GM12878 (cell line): Measurements from ENCODE around the gene SHQ1. TPM values are rescaled to one million over a fixed set of nuclear protein-coding genes. Genes with fewer than 3 reads are reported as not detected.

Experiments
- ATAC-seq: fragments of 200-7000 bp; cut with Tn5 transposase; 3 replicates; pipeline ENCODE4 v1.9.1; 2020; ENCODE audit warnings: mild to moderate bottlenecking, moderate library complexity
- BruUV-seq: library from RNA; stranded (reverse); fragments of 400-500 nt; replicated peaks from 2 replicates; lab custom pipeline; 2021; lab: Mats Ljungman, UMichigan
- CTCF ChIA-PET: fragments of 300-600 bp; sonication (Branson Sonifier 250); formaldehyde crosslinking; extraction: SDS; loops from one replicate; lab custom pipeline; 2021; ENCODE audit warnings: inconsistent platforms; lab: Yijun Ruan, JAX
- POLR2A ChIA-PET: fragments of 350-600 bp; formaldehyde crosslinking; extraction: SDS; loops from one replicate; lab custom pipeline; 2021; ENCODE audit warnings: inconsistent platforms; lab: Charles Lee
- RAD21 ChIA-PET: fragments of 300-600 bp; sonication (Branson Sonifier 250); formaldehyde crosslinking; loops from one replicate; lab custom pipeline; 2023; ENCODE audit warnings: antibody characterized with exemption; ENCODE audit not compliant: unreplicated experiment; lab: Charles Lee
- SMC1A ChIA-PET: fragments of 300-600 bp; sonication (Branson Sonifier 250); formaldehyde crosslinking; loops from one replicate; lab custom pipeline; 2023; ENCODE audit not compliant: unreplicated experiment, uncharacterized antibody; lab: Charles Lee
- DNase-seq: peaks from one replicate; pipeline ENCODE4 v3.0.0-alpha.2; 2011; ENCODE audit warnings: low read depth, low spot score
- FAIRE-seq: peaks from 3 replicates; lab custom pipeline; 2011; peaks lifted over from hg19 to GRCh38; lab: Jason Lieb, UNC
- H2AFZ ChIP-seq: 2 replicates; pipeline ENCODE4 v1.6.0; 2011; ENCODE audit warnings: low read depth, low read length, control low read depth; ENCODE audit not compliant: control insufficient read depth
- H3K27ac ChIP-seq: 2 replicates; pipeline ENCODE4 v1.5.1; 2011; ENCODE audit warnings: control low read depth; ENCODE audit not compliant: control insufficient read depth, insufficient read depth
- H3K27me3 ChIP-seq, 2 experiments: replicated peaks in 1 of 2; 2 replicates each; pipeline versions ENCODE4 v1.6.0 to v1.6.1; 2011; ENCODE audit warnings: low read length in 1 of 2; ENCODE audit not compliant: control insufficient read depth in 2 of 2, insufficient read depth in 2 of 2
- H3K36me3 ChIP-seq, 2 experiments: 2 replicates each; pipeline ENCODE4 v1.5.1; 2011; ENCODE audit warnings: low read length in 1 of 2; ENCODE audit not compliant: control insufficient read depth in 2 of 2, insufficient read depth in 2 of 2
- H3K4me1 ChIP-seq: 2 replicates; pipeline ENCODE4 v1.6.1; 2011; ENCODE audit warnings: mild to moderate bottlenecking, low read length, moderate library complexity, mixed read lengths; ENCODE audit not compliant: control insufficient read depth, insufficient read depth
- H3K4me2 ChIP-seq: 2 replicates; pipeline ENCODE4 v1.6.0; 2011; ENCODE audit warnings: control low read depth; ENCODE audit not compliant: control insufficient read depth, insufficient read depth
- H3K4me3 ChIP-seq: fragments of 200-600 bp; sonication (generic); 2 replicates; pipeline ENCODE4 v1.5.1; 2016
- H3K79me2 ChIP-seq: 2 replicates; pipeline ENCODE4 v1.6.0; 2011; ENCODE audit warnings: low read length; ENCODE audit not compliant: control insufficient read depth, insufficient read depth
- H3K9ac ChIP-seq: 2 replicates; pipeline ENCODE4 v1.8.0; 2011; ENCODE audit warnings: low read length, control low read depth, mixed read lengths; ENCODE audit not compliant: control insufficient read depth, insufficient read depth
- H3K9me3 ChIP-seq: replicated peaks from 3 replicates; pipeline ENCODE4 v1.5.1; 2011; ENCODE audit warnings: mild to moderate bottlenecking, low read length; ENCODE audit not compliant: control insufficient read depth, insufficient read depth
- H4K20me1 ChIP-seq: 2 replicates; pipeline ENCODE4 v1.6.0; 2011; ENCODE audit not compliant: control insufficient read depth, insufficient read depth
- BCL11A ChIP-seq: IDR thresholded peaks from 2 replicates; pipeline ENCODE4 v1.6.1; 2011; ENCODE audit warnings: low read depth, low read length
- BMI1 ChIP-seq: fragments of 450-650 bp; IDR thresholded peaks from 2 replicates; pipeline ENCODE4 v1.6.1; 2016; ENCODE audit warnings: mild to moderate bottlenecking, moderate library complexity, borderline replicate concordance
- JUNB ChIP-seq: IDR thresholded peaks from 2 replicates; pipeline ENCODE4 v1.6.1; 2016; ENCODE audit warnings: antibody characterized with exemption, mild to moderate bottlenecking
- MEF2A ChIP-seq: IDR thresholded peaks from 2 replicates; pipeline ENCODE4 v1.6.1; 2011; ENCODE audit warnings: low read depth, mild to moderate bottlenecking, low read length, moderate library complexity; ENCODE audit not compliant: insufficient read depth
- MYC ChIP-seq: IDR thresholded peaks from 2 replicates; pipeline ENCODE4 v1.6.1; 2011; ENCODE audit warnings: mild to moderate bottlenecking, low read length, moderate library complexity, inconsistent platforms; ENCODE audit not compliant: insufficient read depth, insufficient replicate concordance, insufficient read length, severe bottlenecking
- NR2C1 ChIP-seq: fragments of 450-650 bp; IDR thresholded peaks from 2 replicates; pipeline ENCODE4 v1.6.1; 2017; ENCODE audit warnings: antibody characterized with exemption, mild to moderate bottlenecking, moderate library complexity
- RCOR1 ChIP-seq: conservative IDR thresholded peaks from 2 replicates; pipeline ENCODE4 v1.6.1; 2012; ENCODE audit warnings: low read depth, low read length, improper control_type of control experiment
- SMAD5 ChIP-seq: IDR thresholded peaks from 2 replicates; pipeline ENCODE4 v1.6.1; 2016; ENCODE audit warnings: antibody characterized with exemption, low read depth
- SP1 ChIP-seq: IDR thresholded peaks from one replicate; pipeline ENCODE4 v1.6.1; 2011; ENCODE audit warnings: low read depth, low read length
- SREBF1 ChIP-seq: IDR thresholded peaks from 2 replicates; pipeline ENCODE4 v1.6.1; 2012; ENCODE audit warnings: mild to moderate bottlenecking, low read length
- TCF7 ChIP-seq: IDR thresholded peaks from 2 replicates; pipeline ENCODE4 v1.6.1; 2014; ENCODE audit warnings: antibody characterized with exemption, borderline replicate concordance
- ZZZ3 ChIP-seq: IDR thresholded peaks from 2 replicates; pipeline ENCODE4 v1.6.1; 2011; ENCODE audit warnings: low read depth; ENCODE audit not compliant: control insufficient read depth, insufficient read length
- WGBS: methylation state at CpG from one replicate; pipeline ENCODE4 v1.1.6; 2016; ENCODE audit warnings: low lambda C conversion rate; ENCODE audit not compliant: insufficient replicate concordance, insufficient coverage; ENCODE audit errors: missing lambda C conversion rate; 5-methylcytosine and 5-hydroxymethylcytosine counted together
- in situ Hi-C: fragments of 300-500 bp; cut with MboI; formaldehyde crosslinking; loops from 9 replicates; pipeline ENCODE4 v1.14.3; 2018; ENCODE audit warnings: mixed read lengths
- intact Hi-C: fragments of 100-400 bp; cut with micrococcal nuclease; formaldehyde crosslinking; loops from one replicate; pipeline ENCODE4 v1.14.2; 2022; ENCODE audit not compliant: unreplicated experiment
- polyA plus RNA-seq, 11 experiments: library from polyadenylated mRNA; depleted of rRNA in 4 of 11; unstranded in 6 of 11; stranded (reverse) in 5 of 11; fragments of >200 nt; fragmentation: Nextera tagmentation in 4 of 11; fragmentation: Illumina TruSeq in 1 of 11; extraction: Ambion mirVana in 4 of 11; extraction: Trizol in 1 of 11; gene quantifications; 1 replicate in 1 of 11; 2 replicates in 10 of 11; pipeline versions ENCODE4 v1.2.1 to v1.2.3, GENCODE V29; 2011 to 2016; ENCODE audit warnings: inconsistent platforms in 2 of 11, missing spikeins in 2 of 11, low read depth in 1 of 11
- total RNA-seq, 4 experiments: library from RNA; depleted of rRNA in 3 of 4; stranded (reverse); fragments of >200 nt in 3 of 4; fragmentation: Illumina TruSeq in 1 of 4; extraction: Trizol in 1 of 4; gene quantifications; 2 replicates each; pipeline versions ENCODE4 v1.2.1 to v1.2.3, GENCODE V29; 2013 to 2021
- TF ChIP-seq, protein P1 (sequence below): fragments of 450-650 bp; IDR thresholded peaks from 2 replicates; pipeline ENCODE4 v1.6.1; 2018; ENCODE audit warnings: mild to moderate bottlenecking, low read depth, moderate library complexity; ENCODE audit not compliant: partially characterized antibody

The SHQ1 gene
- total and polyA plus RNA-seq, 10 of the 15 experiments (the other 5 are each of a cell fraction or from before 2014, with no cell fraction given): 12.6 to 51.7 (median 24.5) TPM

DNA sequence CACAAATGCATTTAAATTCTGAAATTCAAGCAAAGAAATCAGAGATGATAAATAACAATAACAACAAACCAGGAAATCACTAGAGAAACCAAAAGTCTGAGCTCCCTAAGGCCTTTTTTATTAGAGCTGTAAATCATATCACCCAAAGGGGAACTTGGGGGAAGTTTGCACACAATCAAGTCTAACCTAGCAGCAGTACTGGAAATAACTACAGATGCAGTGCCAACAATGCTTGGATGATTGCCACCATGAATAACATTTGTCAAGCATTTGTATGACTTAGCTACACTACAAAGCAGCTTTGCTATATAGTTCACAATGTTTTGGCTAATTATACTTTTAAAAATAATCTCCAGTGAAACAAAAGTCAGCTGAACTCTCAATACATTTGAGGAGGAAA lies 27.8 kb downstream of the SHQ1 start (continued):
- TF ChIP-seq TCF7 (no peak), BCL11A (peak; percentile 24; the same call in 1 of the 2 replicates), MYC (no peak), BMI1 (no peak), MEF2A (0 out of 2 replicates have a peak, but pooled peaks have one; percentile 29)
- TF ChIP-seq, all 136 proteins: peak for 7

DNA sequence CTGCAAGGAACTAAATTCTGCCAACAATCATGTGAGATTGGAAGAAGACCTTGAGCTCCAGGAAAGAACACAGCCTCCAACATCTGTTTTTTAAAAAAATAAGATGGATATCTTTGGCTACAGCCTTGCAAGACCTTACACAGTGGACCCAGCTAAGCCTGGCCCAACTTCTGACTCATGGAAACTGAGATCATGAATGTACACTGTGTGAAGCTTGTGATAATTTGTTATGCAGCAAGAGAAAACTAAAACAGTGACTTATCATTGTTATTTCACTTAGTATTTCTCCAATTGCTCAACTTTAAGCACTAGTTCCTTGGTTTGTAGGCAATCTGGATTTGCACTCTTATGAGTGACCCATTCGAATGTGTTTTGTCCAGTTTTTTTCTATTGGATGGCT lies 29.3 kb downstream of the SHQ1 start:
- Histone ChIP-seq H2AFZ (no peak overlapping the region), H4K20me1 (no peaks in the 10 kb centered on the region), H3K27me3 (no peaks in the 10 kb centered on the region), H3K79me2 (no peaks in the 10 kb centered on the region; the same call in 1 of the 2 replicates), H3K4me1 (peaks cover 46% of the 10 kb centered on the region), H3K4me2 (no peak overlapping the region; the same call in 1 of the 2 replicates), H3K9ac (no peak overlapping the region), H3K27ac (0 out of 2 replicates have a peak overlapping the region, but pooled peaks have one; percentile 13), H3K4me3 (no peak overlapping the region), H3K9me3 (no peaks in the 10 kb centered on the region), H3K36me3 (no peaks in the 10 kb centered on the region)
- ChIA-PET RAD21 (interaction anchor here (0.5 to 8.5 kb wide), 13 partner anchors 27 to 944 kb away, joined by 3 to 131 read pairs (median 4); no protein-coding TSS in a partner anchor), POLR2A (interaction anchor here (0.6 to 1.4 kb wide), 3 partner anchors 28 to 834 kb away, joined by 3 to 4 read pairs (median 3); partner anchors contain the start of gene RYBP), SMC1A (interaction anchor here (0.6 to 9.4 kb wide), 22 partner anchors 11 to 1090 kb away, joined by 3 to 142 read pairs (median 5); partner anchors contain the start of gene SHQ1), CTCF (interaction anchor here (0.8 to 9.5 kb wide), 31 partner anchors 11 to 1108 kb away, joined by 3 to 239 read pairs (median 3); no protein-coding TSS in a partner anchor)
- intact Hi-C loops: loop anchor here (2.0 to 10.0 kb wide), 4 partner anchors 62 to 892 kb away; no protein-coding TSS in a partner anchor
- in situ Hi-C loops: no loop called here
- 0% methylated on average over 1 of the region's 1 CpG for WGBS
- ATAC-seq: peak; percentile 12; the same call in 2 of the 3 replicates
- peak; percentile 70 for FAIRE-seq
- TF ChIP-seq RCOR1 (no peak), ZZZ3 (no peak), JUNB (0 out of 2 replicates have a peak, but pooled peaks have one; percentile 5), SP1 (no peak), SREBF1 (no peak), SMAD5 (no peak), NR2C1 (no peak)
- TF ChIP-seq, protein P1, sequence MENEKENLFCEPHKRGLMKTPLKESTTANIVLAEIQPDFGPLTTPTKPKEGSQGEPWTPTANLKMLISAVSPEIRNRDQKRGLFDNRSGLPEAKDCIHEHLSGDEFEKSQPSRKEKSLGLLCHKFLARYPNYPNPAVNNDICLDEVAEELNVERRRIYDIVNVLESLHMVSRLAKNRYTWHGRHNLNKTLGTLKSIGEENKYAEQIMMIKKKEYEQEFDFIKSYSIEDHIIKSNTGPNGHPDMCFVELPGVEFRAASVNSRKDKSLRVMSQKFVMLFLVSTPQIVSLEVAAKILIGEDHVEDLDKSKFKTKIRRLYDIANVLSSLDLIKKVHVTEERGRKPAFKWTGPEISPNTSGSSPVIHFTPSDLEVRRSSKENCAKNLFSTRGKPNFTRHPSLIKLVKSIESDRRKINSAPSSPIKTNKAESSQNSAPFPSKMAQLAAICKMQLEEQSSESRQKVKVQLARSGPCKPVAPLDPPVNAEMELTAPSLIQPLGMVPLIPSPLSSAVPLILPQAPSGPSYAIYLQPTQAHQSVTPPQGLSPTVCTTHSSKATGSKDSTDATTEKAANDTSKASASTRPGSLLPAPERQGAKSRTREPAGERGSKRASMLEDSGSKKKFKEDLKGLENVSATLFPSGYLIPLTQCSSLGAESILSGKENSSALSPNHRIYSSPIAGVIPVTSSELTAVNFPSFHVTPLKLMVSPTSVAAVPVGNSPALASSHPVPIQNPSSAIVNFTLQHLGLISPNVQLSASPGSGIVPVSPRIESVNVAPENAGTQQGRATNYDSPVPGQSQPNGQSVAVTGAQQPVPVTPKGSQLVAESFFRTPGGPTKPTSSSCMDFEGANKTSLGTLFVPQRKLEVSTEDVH: no peak
- BruUV-seq: no TSS peak
- no peak for DNase-seq
